HUES64 (cell line): ENCODE measurements around the gene ARHGAP35.
A peak's percentile ranks its signal among the peaks of the same experiment; 100 is the strongest.
"Not testable (repeated sequence)": the region's sequence is repeated elsewhere in the genome, so short reads cannot be mapped to it uniquely, and the experiment has no call there.

Source experiments
- H3K27ac ChIP-seq: 2 replicates; pipeline ENCODE4 v1.7.0; 2013; ENCODE audit warnings: low read depth, low read length, inconsistent platforms
- H3K27me3 ChIP-seq: 2 replicates; pipeline ENCODE4 v1.6.1; 2013; ENCODE audit warnings: mild to moderate bottlenecking, low read length; ENCODE audit not compliant: insufficient read depth
- H3K36me3 ChIP-seq: 2 replicates; pipeline ENCODE4 v1.6.1; 2013; ENCODE audit warnings: mild to moderate bottlenecking, low read length; ENCODE audit not compliant: insufficient read depth
- H3K4me1 ChIP-seq: 2 replicates; pipeline ENCODE4 v1.6.1; 2013; ENCODE audit warnings: mild to moderate bottlenecking, low read length, moderate library complexity; ENCODE audit not compliant: insufficient read depth
- H3K4me3 ChIP-seq: 2 replicates; pipeline ENCODE4 v1.5.1; 2013; ENCODE audit warnings: mild to moderate bottlenecking, low read length, moderate library complexity
- H3K9ac ChIP-seq: 2 replicates; pipeline ENCODE4 v1.6.1; 2013; ENCODE audit warnings: mild to moderate bottlenecking, low read depth, low read length
- H3K9me3 ChIP-seq: 2 replicates; pipeline ENCODE4 v1.6.1; 2013; ENCODE audit warnings: low read depth, low read length; ENCODE audit not compliant: insufficient read depth
- WGBS: fragments of 150-250, 120-280 bp; methylation state at CpG from one replicate; pipeline ENCODE4 v1.1.7; 2013; ENCODE audit warnings: missing lambda C conversion rate; 5-methylcytosine and 5-hydroxymethylcytosine counted together

The ARHGAP35 gene

DNA sequence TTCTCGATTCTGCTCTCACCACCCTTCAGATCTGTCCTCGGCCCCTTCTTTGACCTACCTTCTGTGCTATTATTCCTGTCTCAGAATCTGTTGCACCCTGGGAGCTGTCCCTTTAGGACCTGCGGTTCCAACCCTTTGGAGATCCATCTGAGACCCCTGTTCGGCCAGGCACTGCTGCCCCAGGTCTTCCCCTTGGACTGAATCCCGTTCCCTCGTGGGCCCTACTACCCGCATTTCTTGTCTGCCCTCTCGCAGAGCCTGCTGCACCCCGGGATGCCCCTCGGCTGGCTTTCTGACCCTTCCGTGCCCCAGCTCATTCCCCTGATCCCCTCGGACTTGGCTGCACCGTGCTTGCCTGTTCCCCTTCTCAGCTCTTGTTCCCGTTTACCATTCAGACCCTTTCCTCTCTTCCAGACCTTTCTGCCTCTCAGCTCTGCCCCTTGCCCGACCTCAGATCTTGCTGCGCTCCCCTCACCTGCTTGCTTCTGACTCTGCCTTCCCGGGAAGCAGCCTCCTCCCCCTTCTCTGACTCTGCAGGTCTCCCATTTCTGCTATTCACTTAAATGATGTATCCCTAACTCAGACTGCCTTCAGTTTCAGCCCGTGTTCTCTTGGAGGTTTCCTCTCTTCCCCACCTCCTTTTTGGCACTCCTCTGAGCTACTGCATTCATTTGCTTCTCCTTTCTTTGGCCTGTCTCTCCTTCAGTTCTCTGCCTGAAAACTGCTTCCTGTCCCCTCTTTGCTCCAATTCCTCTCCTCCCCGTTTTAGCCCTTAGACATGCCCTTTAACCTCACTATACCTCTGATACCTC, 1.1 kb downstream of the ARHGAP35 start:
- H3K27ac ChIP-seq, result peak overlapping the region; percentile 34; the same call in 1 of the 2 replicates
- H3K4me1 ChIP-seq, result peaks cover 37% of the 10 kb centered on the region
- H3K9ac ChIP-seq, result peak overlapping the region; percentile 71
- no peaks in the 10 kb centered on the region for H3K36me3 ChIP-seq
- H3K27me3 ChIP-seq, result no peaks in the 10 kb centered on the region
- under 1% methylated on average over 19 of the region's 19 CpGs for WGBS
- H3K9me3 ChIP-seq, result no peaks in the 10 kb centered on the region
- peak overlapping the region; percentile 76 for H3K4me3 ChIP-seq

DNA sequence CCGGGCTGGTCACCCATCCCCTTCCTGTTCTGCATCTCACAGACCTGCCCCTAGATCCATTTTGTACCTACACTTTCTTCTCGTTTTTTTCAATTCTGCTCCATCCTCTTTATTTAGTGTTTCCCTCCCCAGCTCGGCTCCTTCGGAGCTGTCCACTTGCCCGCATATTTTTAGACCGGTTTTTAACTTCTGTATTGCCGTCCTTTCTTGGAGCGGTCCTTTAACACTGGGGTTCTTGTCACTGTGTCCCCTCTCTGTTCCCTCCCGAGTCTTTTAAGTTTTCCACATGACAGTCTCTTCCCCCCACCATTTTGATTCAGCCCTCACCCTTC, 1.7 kb downstream of the ARHGAP35 start:
- H3K4me1 ChIP-seq, result peaks cover 42% of the 10 kb centered on the region
- 13% methylated on average over 9 of the region's 9 CpGs for WGBS

GRCh38 chr19:46862974-46863632, 2.3 kb downstream of the ARHGAP35 start:
- H3K9me3 ChIP-seq, result no peaks in the 10 kb centered on the region
- H3K9ac ChIP-seq, result peak overlapping the region; percentile 71; the same call in 1 of the 2 replicates
- H3K27me3 ChIP-seq, result no peaks in the 10 kb centered on the region
- peak overlapping the region; percentile 58; the same call in 1 of the 2 replicates for H3K27ac ChIP-seq
- no peaks in the 10 kb centered on the region for H3K36me3 ChIP-seq
- H3K4me3 ChIP-seq, result peak overlapping the region; percentile 76
- 22% methylated on average over 4 of the region's 4 CpGs for WGBS
- peaks cover 43% of the 10 kb centered on the region for H3K4me1 ChIP-seq

More for the DNA sequence above, 1.7 kb downstream of the ARHGAP35 start:
- H3K9me3 ChIP-seq, result no peaks in the 10 kb centered on the region
- peak overlapping the region; percentile 76 for H3K4me3 ChIP-seq
- no peaks in the 10 kb centered on the region for H3K27me3 ChIP-seq
- no peak overlapping the region for H3K27ac ChIP-seq
- no peaks in the 10 kb centered on the region for H3K36me3 ChIP-seq
- peak overlapping the region; percentile 71 for H3K9ac ChIP-seq

- 15% methylated on average over 6 of the region's 6 CpGs for WGBS
- H3K4me1 ChIP-seq, result peaks cover 43% of the 10 kb centered on the region
- H3K27ac ChIP-seq, result peak overlapping the region; percentile 58; the same call in 1 of the 2 replicates
- no peaks in the 10 kb centered on the region for H3K27me3 ChIP-seq
- H3K9ac ChIP-seq, result peak overlapping the region; percentile 14; the same call in 1 of the 2 replicates
- no peaks in the 10 kb centered on the region for H3K36me3 ChIP-seq
- no peaks in the 10 kb centered on the region for H3K9me3 ChIP-seq
- peak overlapping the region; percentile 76 for H3K4me3 ChIP-seq
These were observed 3.2 kb downstream of the ARHGAP35 start for GRCh38 chr19:46863818-46864629.

DNA sequence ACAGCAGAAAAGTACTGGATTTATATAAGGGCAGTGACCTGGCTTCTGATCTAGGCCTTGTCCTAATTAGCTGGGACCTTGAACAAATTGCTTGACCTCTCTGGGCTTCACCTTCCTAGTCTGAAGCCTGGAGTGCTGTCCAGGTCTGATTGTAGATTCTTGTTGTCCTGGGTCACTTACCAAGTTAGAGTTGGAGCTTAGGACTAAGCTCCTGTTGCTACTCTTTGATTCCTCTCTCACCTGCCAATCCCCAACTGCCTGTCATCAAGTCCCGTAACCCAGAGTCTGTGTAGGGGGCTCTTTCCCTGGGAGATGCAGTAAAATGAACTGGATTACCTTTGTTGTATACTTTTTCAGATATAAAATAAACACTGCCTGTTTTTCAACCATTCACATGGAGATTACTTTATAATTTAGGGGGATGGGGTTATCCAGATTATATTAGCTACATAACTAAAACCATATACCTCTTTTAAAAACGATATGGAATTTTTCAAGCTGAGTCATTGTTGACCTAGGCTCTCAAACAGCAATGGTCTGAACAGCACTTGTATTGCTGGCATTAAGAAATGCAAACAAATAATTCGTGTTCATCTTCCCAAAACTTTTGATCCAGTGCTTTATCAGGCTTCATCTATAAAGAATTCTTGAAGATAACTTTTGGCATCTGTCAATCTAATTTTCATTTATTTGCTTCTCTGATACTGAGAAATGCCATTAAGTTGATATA, 5.8 kb downstream of the ARHGAP35 start:
- Histone ChIP-seq H3K27ac (peak overlapping the region; percentile 15; the same call in 1 of the 2 replicates), H3K27me3 (no peaks in the 10 kb centered on the region), H3K9me3 (no peaks in the 10 kb centered on the region), H3K9ac (no peak overlapping the region), H3K36me3 (no peaks in the 10 kb centered on the region; the same call in 1 of the 2 replicates), H3K4me1 (peaks cover 41% of the 10 kb centered on the region), H3K4me3 (no peak overlapping the region)
- WGBS, result 61% methylated on average over 2 of the region's 3 CpGs

GRCh38 chr19:46867170-46867569, 6.4 kb downstream of the ARHGAP35 start:
- no peak overlapping the region for H3K27ac ChIP-seq
- peaks cover 41% of the 10 kb centered on the region for H3K4me1 ChIP-seq

DNA sequence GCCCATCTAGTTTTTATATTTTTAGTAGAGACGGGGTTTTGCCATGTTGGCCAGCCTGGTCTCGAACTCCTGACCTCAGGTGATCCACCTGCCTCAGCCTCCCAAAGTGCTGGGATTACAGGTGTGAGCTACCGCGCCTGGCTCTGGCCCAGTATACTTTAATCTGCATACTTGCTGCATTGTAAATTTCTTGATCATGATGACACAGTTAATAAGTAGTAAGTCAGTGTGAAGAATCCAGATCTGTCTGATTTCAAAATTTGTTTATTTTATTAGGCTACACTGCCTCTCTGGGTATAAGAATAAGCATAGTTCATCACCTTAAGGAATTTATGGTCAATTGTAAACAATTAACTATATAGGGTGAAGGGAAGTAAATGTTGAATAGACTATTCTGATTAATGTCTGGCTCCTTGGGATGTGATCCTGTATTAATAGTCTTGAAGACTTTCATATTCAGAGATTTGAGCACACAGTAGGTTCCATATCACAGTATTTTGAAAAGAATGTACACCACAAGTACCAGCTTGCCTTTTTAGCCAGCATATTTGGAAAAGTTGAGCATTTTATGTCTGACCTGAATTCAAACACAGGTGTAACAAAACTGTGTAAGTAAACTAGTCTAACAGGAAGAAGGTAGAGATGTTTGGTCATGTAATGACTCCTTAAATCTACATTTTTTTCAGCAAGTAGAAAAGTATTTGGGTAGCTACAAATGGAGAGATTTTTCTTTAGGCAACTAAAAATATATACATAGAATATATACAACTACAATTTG, 7.4 kb downstream of the ARHGAP35 start:
- 97% methylated on average over 4 of the region's 4 CpGs for WGBS
- no peaks in the 10 kb centered on the region for H3K27me3 ChIP-seq
- no peak overlapping the region for H3K27ac ChIP-seq
- no peaks in the 10 kb centered on the region for H3K9me3 ChIP-seq
- H3K4me1 ChIP-seq, result peaks cover 33% of the 10 kb centered on the region
- H3K9ac ChIP-seq, result no peak overlapping the region
- no peaks in the 10 kb centered on the region; the same call in 1 of the 2 replicates for H3K36me3 ChIP-seq
- no peak overlapping the region for H3K4me3 ChIP-seq

More at GRCh38 chr19:46867170-46867569, 6.4 kb downstream of the ARHGAP35 start:
- 77% methylated on average over 3 of the region's 3 CpGs for WGBS
- no peaks in the 10 kb centered on the region for H3K9me3 ChIP-seq
- no peak overlapping the region for H3K9ac ChIP-seq
- H3K4me3 ChIP-seq, result no peak overlapping the region
- no peaks in the 10 kb centered on the region; the same call in 1 of the 2 replicates for H3K36me3 ChIP-seq
- no peaks in the 10 kb centered on the region for H3K27me3 ChIP-seq

- peaks cover 22% of the 10 kb centered on the region for H3K4me1 ChIP-seq
These were observed 10.4 kb downstream of the ARHGAP35 start for GRCh38 chr19:46871173-46871572.

GRCh38 chr19:46872967-46873366, 12.2 kb downstream of the ARHGAP35 start:
- no peak overlapping the region for H3K27ac ChIP-seq
- peaks cover 8% of the 10 kb centered on the region; the same call in 1 of the 2 replicates for H3K4me1 ChIP-seq
- WGBS, result 78% methylated on average over 4 of the region's 4 CpGs

More at GRCh38 chr19:46871173-46871572, 10.4 kb downstream of the ARHGAP35 start:
- H3K9me3 ChIP-seq, H3K9ac ChIP-seq, H3K4me3 ChIP-seq, H3K27me3 ChIP-seq, H3K27ac ChIP-seq, H3K36me3 ChIP-seq: not testable (repeated sequence)
- WGBS, result 87% methylated on average over 5 of the region's 5 CpGs

GRCh38 chr19:46875234-46875633, 14.4 kb downstream of the ARHGAP35 start:
- Histone ChIP-seq H3K27ac (peak overlapping the region; percentile 56; the same call in 1 of the 2 replicates), H3K4me1 (peaks cover 8% of the 10 kb centered on the region; the same call in 1 of the 2 replicates), H3K36me3 (peaks cover under 1% of the 10 kb centered on the region; the same call in 1 of the 2 replicates), H3K9ac (no peak overlapping the region), H3K9me3 (no peaks in the 10 kb centered on the region), H3K4me3 (no peak overlapping the region), H3K27me3 (no peaks in the 10 kb centered on the region)
- WGBS, result 76% methylated on average over 4 of the region's 4 CpGs

More at GRCh38 chr19:46872967-46873366, 12.2 kb downstream of the ARHGAP35 start:
- H3K36me3 ChIP-seq, result no peaks in the 10 kb centered on the region; the same call in 1 of the 2 replicates
- H3K27me3 ChIP-seq, result no peaks in the 10 kb centered on the region
- H3K9me3 ChIP-seq, result no peaks in the 10 kb centered on the region
- H3K9ac ChIP-seq, result no peak overlapping the region
- H3K4me3 ChIP-seq, result no peak overlapping the region
